Brain microvascular endothelial cell (primary cell): Measurements from ENCODE around the gene ZNF446.
A peak's percentile ranks its signal among the peaks of the same experiment; 100 is the strongest.

Experiments used
- DNase-seq: peaks from one replicate; pipeline ENCODE4 v3.0.0-alpha.2; 2020
- H3K27ac ChIP-seq: fragments of 250-450 bp; sonication (Bioruptor Pico); 2 replicates; pipeline ENCODE4 v1.5.1; 2020; ENCODE audit warnings: mild to moderate bottlenecking, moderate library complexity
- H3K27me3 ChIP-seq: fragments of 250-450 bp; sonication (Bioruptor Pico); replicated peaks from 2 replicates; pipeline ENCODE4 v1.5.1; 2020; ENCODE audit warnings: mild to moderate bottlenecking
- H3K36me3 ChIP-seq: fragments of 250-450 bp; sonication (Bioruptor Pico); replicated peaks from 2 replicates; pipeline ENCODE4 v1.5.1; 2020; ENCODE audit warnings: mild to moderate bottlenecking
- H3K4me3 ChIP-seq: 2 replicates; pipeline ENCODE4 v1.5.1; 2011; ENCODE audit warnings: low read depth, mild to moderate bottlenecking, control low read depth, low read length, moderate library complexity
- CTCF ChIP-seq: IDR thresholded peaks from 2 replicates; pipeline ENCODE4 v1.5.1; 2011; ENCODE audit warnings: low read depth, mild to moderate bottlenecking, moderate library complexity, low read length, control low read depth, inconsistent platforms; ENCODE audit errors: missing control alignments
- in situ Hi-C: cut with HindIII; loops from 2 replicates; pipeline ENCODE4 v1.10.0; 2017; ENCODE audit warnings: low sequenced_read_pairs, low pct_ligation_motif_present

Gene ZNF446

DNA sequence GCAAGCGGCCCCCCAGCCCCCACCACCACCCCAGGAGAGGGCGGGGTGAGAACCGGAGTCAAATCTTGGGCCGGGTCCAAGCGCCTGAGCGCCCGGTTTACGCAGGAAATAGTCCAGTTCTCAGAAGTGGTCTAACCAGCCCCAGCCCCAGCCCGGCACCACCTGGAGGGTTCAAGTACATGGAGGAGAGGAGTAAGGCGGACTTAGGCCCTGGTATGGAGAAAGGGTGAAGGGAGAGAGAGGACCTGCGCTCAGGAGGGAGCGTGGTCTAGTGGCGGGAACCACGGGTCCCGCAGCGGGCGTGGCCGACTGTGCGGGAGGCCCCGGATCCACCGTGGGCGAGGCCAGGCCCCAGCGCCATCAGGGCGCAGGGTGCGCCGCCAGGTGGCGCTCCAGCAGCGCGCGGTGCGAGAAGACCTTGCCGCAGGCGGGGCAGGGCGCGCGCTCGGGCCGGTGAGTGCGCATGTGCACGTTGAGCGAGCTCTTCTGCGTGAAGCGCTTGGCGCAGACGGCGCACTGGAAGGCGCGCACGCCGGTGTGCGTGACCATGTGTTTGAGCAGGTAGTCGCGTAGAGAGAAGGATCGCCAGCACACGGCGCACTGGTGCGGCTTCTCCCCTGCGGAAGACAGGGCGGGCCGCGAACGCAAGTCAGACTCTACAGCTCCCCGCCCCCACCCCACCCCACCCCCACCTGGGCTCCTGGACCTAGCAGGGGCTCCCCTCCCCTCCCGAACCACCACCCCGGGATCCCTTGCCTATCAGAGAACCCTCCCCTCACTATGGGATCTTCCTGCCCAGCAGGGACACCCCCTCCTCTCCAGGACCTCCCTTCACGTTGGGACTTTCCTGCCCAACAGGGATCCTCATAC lies 37.8 kb downstream of the ZNF446 start:
- Histone ChIP-seq H3K36me3 (peaks cover 15% of the 10 kb centered on the region), H3K4me3 (peak overlapping the region; percentile 56), H3K27me3 (no peaks in the 10 kb centered on the region), H3K27ac (no peak overlapping the region)
- TF ChIP-seq CTCF: peak; percentile 54
- DNase-seq: peak; percentile 62
- in situ Hi-C loops: no loop called here

GRCh38 chr19:58514564-58515022 lies 38.4 kb downstream of the ZNF446 start:
- no peak for DNase-seq
- in situ Hi-C loops: no loop called here
- Histone ChIP-seq H3K36me3 (peaks cover 15% of the 10 kb centered on the region), H3K27me3 (no peaks in the 10 kb centered on the region), H3K4me3 (peak overlapping the region; percentile 56), H3K27ac (no peak overlapping the region)
- TF ChIP-seq CTCF: no peak

- TF ChIP-seq CTCF: no peak
- in situ Hi-C loops: no loop called here
- Histone ChIP-seq H3K4me3 (no peak overlapping the region), H3K27me3 (no peaks in the 10 kb centered on the region), H3K27ac (no peak overlapping the region), H3K36me3 (peaks cover 15% of the 10 kb centered on the region)
- no peak for DNase-seq
Observed at GRCh38 chr19:58515259-58515658, 39.1 kb downstream of the ZNF446 start.

DNA sequence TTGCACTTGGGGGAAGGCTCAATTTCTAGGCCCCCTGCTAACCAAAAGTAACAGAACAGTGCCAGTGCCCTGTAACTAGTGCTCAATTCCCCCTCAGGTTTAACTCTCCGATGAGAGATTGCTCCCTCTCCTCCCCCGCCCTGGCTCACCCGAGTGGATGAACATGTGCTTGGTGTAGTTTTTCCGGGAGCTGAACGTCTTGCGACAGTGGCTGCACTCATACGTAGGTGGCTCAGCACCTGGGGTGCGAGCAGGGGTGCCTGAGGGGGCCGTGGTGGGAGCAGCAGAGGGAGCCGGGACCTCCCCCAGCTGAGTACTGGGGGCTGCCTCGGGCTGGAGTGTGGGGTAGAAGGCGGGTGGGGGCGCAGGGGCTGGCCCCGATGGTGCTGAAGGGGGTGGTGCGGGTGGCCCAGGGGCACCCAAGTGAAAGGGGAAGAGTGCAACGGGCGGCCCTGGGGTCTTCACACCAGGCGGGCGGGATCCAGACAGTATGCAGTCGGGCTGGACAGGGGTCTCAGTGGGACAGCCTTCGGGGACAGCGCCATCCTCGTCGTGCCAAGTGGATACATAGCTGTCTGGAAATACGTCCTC lies 40.2 kb downstream of the ZNF446 start:
- Histone ChIP-seq H3K36me3 (peaks cover 15% of the 10 kb centered on the region), H3K4me3 (no peak overlapping the region), H3K27ac (no peak overlapping the region), H3K27me3 (no peaks in the 10 kb centered on the region)
- TF ChIP-seq CTCF: no peak
- in situ Hi-C loops: no loop called here
- no peak for DNase-seq

GRCh38 chr19:58516964-58517833 lies 41.0 kb downstream of the ZNF446 start:
- DNase-seq: no peak
- H3K4me3 ChIP-seq: no peak overlapping the region
- TF ChIP-seq CTCF: no peak
- no peak overlapping the region for H3K27ac ChIP-seq
- H3K27me3 ChIP-seq: no peaks in the 10 kb centered on the region
- in situ Hi-C loops: no loop called here
- H3K36me3 ChIP-seq: peaks cover 15% of the 10 kb centered on the region
